Memory B cell (primary cell): ENCODE results near the gene NLRP13.
"Not testable (repeated sequence)": the region's sequence is repeated elsewhere in the genome, so short reads cannot be mapped to it uniquely, and the experiment has no call there.

Experiments used
- ATAC-seq: fragments of 150-1000 bp; cut with Tn5 transposase; 2 replicates; pipeline ENCODE4 v1.10.0; 2021; ENCODE audit warnings: low read depth, mild to moderate bottlenecking, moderate library complexity
- DNase-seq, 2 donors: peaks; one replicate each; pipeline ENCODE4 v3.0.0; 2022; ENCODE audit warnings: low spot score in 2 of 2
- H3K27ac Mint-ChIP-seq: one replicate; pipeline ENCODE4 v1.8.0; 2022; ENCODE audit warnings: mild to moderate bottlenecking, moderate library complexity, mixed read lengths
- H3K27me3 Mint-ChIP-seq: one replicate; pipeline ENCODE4 v1.8.0; 2022; ENCODE audit warnings: mixed read lengths
- H3K36me3 Mint-ChIP-seq: one replicate; pipeline ENCODE4 v1.8.0; 2022; ENCODE audit warnings: mild to moderate bottlenecking, mixed read lengths
- H3K4me1 Mint-ChIP-seq: one replicate; pipeline ENCODE4 v1.8.0; 2022; ENCODE audit warnings: mixed read lengths
- H3K4me3 Mint-ChIP-seq: one replicate; pipeline ENCODE4 v1.8.0; 2022; ENCODE audit warnings: mild to moderate bottlenecking, moderate library complexity, mixed read lengths
- H3K9me3 Mint-ChIP-seq: one replicate; pipeline ENCODE4 v1.8.0; 2022; ENCODE audit warnings: mixed read lengths

NLRP13 gene

GRCh38 chr19:55931936-55932386 is at the start of gene NLRP13:
Gene NLRP13, minus strand, starts transcription at chr19:55932336. Its CDS starts 25 bp downstream, at chr19:55932311.
- Mint-ChIP-seq H3K9me3 (peaks cover 4% of the 10 kb centered on the region), H3K4me3 (no peak within 1 kb of the TSS), H3K27me3 (peaks cover 9% of the 10 kb centered on the region)

DNA sequence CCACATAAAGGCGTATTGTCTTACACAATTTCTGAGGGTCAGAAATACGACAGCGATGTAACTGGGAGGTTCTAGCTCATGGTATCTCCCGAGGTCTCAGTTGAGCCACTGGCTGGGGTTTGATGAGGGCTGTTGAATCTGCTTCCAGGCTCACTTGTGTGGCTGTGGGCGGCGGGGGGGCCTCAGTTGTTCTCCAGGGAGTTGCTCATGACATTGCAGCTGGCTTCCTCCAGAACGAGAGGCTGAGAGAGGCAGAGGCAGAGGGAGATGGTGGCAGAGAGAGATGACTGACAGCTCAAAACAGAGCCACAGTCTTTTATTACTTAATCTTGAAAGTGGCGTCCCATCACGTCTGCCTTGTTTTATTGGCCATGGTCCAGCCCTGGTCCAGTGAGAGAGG is 48.3 kb upstream of the NLRP13 start:
- Mint-ChIP-seq H3K9me3 (peaks cover 9% of the 10 kb centered on the region), H3K4me1 (no peaks in the 10 kb centered on the region), H3K27me3 (no peaks in the 10 kb centered on the region), H3K36me3 (peaks cover 1% of the 10 kb centered on the region), H3K27ac (no peak overlapping the region), H3K4me3 (no peak overlapping the region)
- no peak for ATAC-seq
- DNase-seq: no peak

More at GRCh38 chr19:55931936-55932386, at the start of gene NLRP13:
- Mint-ChIP-seq H3K36me3 (peaks cover 2% of the 10 kb centered on the region), H3K4me1 (peaks cover 2% of the 10 kb centered on the region), H3K27ac (no peak within 1 kb of the TSS)
- no peak for ATAC-seq
- DNase-seq: no peak

DNA sequence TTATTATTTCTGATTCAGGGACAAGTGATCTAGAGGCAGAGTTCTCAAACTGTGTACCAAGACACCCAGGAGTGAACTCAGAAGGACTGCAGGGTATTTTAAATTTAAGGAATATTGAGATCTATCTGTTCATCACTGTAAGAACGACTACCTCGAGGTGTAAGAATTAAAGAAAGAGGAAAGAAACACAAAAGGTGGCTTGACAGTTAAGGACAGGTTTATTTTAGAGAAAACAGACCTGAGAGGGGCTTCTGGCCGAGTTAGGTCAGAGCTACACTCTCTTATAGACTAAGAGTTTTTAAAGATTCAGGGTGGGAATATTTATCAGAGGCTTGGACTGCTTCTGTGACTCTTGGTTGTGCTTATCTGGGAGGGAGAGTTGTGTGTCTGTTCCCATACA is 41.8 kb upstream of the NLRP13 start:
- H3K27me3 Mint-ChIP-seq: peaks cover 1% of the 10 kb centered on the region
- no peak overlapping the region for H3K27ac Mint-ChIP-seq
- DNase-seq: no peak
- peaks cover 10% of the 10 kb centered on the region for H3K9me3 Mint-ChIP-seq
- ATAC-seq: no peak
- no peaks in the 10 kb centered on the region for H3K36me3 Mint-ChIP-seq
- H3K4me3 Mint-ChIP-seq: no peak overlapping the region
- H3K4me1 Mint-ChIP-seq: no peaks in the 10 kb centered on the region

DNA sequence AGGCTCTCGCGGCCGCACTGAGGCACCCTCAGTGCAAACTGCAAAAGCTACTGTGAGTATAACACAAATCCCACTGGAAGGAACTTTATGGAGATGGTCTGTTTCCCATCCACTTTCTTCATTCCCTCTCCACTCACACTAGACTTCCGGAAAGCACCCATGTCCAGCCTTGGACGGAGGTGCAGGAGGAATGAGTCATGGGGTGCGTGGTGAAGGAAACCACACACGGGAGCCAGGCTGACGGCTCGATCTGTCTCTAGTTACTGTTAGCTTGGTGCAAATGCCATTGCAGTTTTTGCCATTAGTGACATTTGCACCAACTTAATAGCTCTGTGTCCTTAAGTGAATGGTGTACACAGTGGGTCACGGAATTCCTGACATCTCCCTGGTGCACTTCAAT is 30.1 kb upstream of the NLRP13 start:
- Mint-ChIP-seq H3K4me1 (no peaks in the 10 kb centered on the region), H3K36me3 (no peaks in the 10 kb centered on the region), H3K4me3 (no peak overlapping the region), H3K27me3 (no peaks in the 10 kb centered on the region), H3K27ac (no peak overlapping the region), H3K9me3 (peaks cover 3% of the 10 kb centered on the region)
- no peak for DNase-seq
- no peak for ATAC-seq

DNA sequence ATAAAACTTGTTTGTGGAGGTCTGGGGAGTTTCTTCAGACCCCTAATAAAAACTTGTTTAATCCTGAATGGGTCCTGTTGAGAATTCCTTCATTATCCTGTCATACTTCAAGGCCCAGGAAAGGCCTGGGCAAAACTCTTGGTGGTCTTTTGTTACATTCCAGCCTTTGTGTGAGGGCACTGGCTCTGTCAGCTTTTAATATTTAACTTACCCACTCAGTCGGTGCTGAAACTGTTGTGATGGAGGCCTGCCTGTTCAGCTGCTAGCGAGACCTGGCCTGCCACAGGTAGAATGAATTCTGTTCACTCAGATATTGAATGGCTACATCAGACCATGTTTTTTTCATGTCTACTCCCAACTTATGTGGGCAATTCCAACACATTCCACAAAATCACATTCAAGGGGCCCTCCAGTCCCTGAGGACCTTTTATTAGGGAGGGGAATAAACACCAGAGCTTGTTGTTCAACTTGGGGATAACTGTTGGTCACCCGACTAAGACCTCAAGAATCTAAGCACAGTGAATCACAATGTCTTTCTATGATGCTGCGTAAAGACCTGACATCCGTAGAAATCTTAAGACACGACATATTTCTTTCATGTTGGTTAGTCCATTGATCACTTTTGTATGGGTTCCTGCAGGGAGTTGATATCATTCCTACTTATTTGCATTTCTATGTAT is 28.0 kb upstream of the NLRP13 start:
- no peak for ATAC-seq
- Mint-ChIP-seq H3K4me1 (no peaks in the 10 kb centered on the region), H3K4me3 (no peak overlapping the region), H3K9me3 (no peaks in the 10 kb centered on the region), H3K27me3 (no peaks in the 10 kb centered on the region), H3K27ac (no peak overlapping the region), H3K36me3 (no peaks in the 10 kb centered on the region)
- no peak for DNase-seq

- no peak for ATAC-seq
- no peaks in the 10 kb centered on the region for H3K36me3 Mint-ChIP-seq
- no peaks in the 10 kb centered on the region for H3K4me1 Mint-ChIP-seq
- no peaks in the 10 kb centered on the region for H3K27me3 Mint-ChIP-seq
- no peak for DNase-seq
- no peak overlapping the region for H3K27ac Mint-ChIP-seq
- H3K9me3 Mint-ChIP-seq: no peaks in the 10 kb centered on the region
- no peak overlapping the region for H3K4me3 Mint-ChIP-seq
Measured at GRCh38 chr19:55958356-55958755, 26.2 kb upstream of the NLRP13 start.

- no peak for ATAC-seq
Measured at GRCh38 chr19:55956431-55956830, 24.3 kb upstream of the NLRP13 start.

GRCh38 chr19:55950566-55950965 is 18.4 kb upstream of the NLRP13 start:
- not testable (repeated sequence) for H3K9me3 Mint-ChIP-seq, H3K27ac Mint-ChIP-seq, H3K4me3 Mint-ChIP-seq, ATAC-seq, H3K4me1 Mint-ChIP-seq, DNase-seq, H3K36me3 Mint-ChIP-seq, H3K27me3 Mint-ChIP-seq

More at GRCh38 chr19:55956431-55956830, 24.3 kb upstream of the NLRP13 start:
- Mint-ChIP-seq H3K27ac (no peak overlapping the region), H3K9me3 (no peaks in the 10 kb centered on the region), H3K27me3 (no peaks in the 10 kb centered on the region), H3K4me1 (no peaks in the 10 kb centered on the region), H3K36me3 (no peaks in the 10 kb centered on the region), H3K4me3 (no peak overlapping the region)
- DNase-seq: no peak

GRCh38 chr19:55947532-55947931 is 15.4 kb upstream of the NLRP13 start, which contains the start of gene NLRP8:
Gene NLRP8, plus strand, starts transcription at chr19:55947832.
- Mint-ChIP-seq H3K4me1 (peaks cover 4% of the 10 kb centered on the region), H3K9me3 (peaks cover 12% of the 10 kb centered on the region), H3K4me3 (no peak within 1 kb of the TSS), H3K27ac (no peak within 1 kb of the TSS), H3K27me3 (peaks cover 8% of the 10 kb centered on the region), H3K36me3 (no peaks in the 10 kb centered on the region)
- DNase-seq (no peak), ATAC-seq (no peak)

GRCh38 chr19:55940306-55940705 is 8.2 kb upstream of the NLRP13 start:
- no peak for ATAC-seq
- DNase-seq: no peak
- peaks cover 4% of the 10 kb centered on the region for H3K4me1 Mint-ChIP-seq
- peaks cover 10% of the 10 kb centered on the region for H3K9me3 Mint-ChIP-seq
- H3K4me3 Mint-ChIP-seq: no peak overlapping the region
- peaks cover 6% of the 10 kb centered on the region for H3K27me3 Mint-ChIP-seq
- no peaks in the 10 kb centered on the region for H3K36me3 Mint-ChIP-seq
- H3K27ac Mint-ChIP-seq: no peak overlapping the region

DNA sequence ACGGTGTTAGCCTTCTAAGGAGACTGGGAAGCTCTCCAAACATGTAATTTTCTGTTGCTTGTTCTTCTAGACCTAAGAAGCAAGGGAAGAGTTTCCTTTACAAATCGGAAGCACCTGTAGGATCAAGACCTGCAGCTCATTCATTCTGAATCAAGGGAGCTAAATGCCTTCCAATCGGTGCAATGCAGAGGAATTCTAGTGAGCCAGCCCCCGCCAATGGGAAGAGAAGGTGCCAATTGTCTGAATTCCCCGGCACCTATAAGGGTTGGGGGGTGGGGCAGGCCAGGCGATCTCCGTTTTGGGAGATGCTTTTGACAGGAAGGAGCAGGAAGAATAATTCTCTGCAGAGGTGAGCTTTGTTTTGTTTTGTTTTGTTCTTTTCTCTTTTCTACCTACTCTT is 7.1 kb upstream of the NLRP13 start:
- Mint-ChIP-seq H3K9me3 (peaks cover 13% of the 10 kb centered on the region), H3K36me3 (no peaks in the 10 kb centered on the region), H3K27ac (no peak overlapping the region), H3K27me3 (peaks cover 6% of the 10 kb centered on the region), H3K4me3 (no peak overlapping the region), H3K4me1 (peaks cover 4% of the 10 kb centered on the region)
- ATAC-seq: no peak
- DNase-seq: no peak

- Mint-ChIP-seq H3K27me3 (peaks cover 7% of the 10 kb centered on the region), H3K9me3 (peaks cover 6% of the 10 kb centered on the region), H3K4me1 (peaks cover 2% of the 10 kb centered on the region), H3K4me3 (no peak overlapping the region), H3K36me3 (peaks cover 2% of the 10 kb centered on the region), H3K27ac (no peak overlapping the region)
- ATAC-seq: no peak
- no peak for DNase-seq
Measured at GRCh38 chr19:55935206-55935605, 3.1 kb upstream of the NLRP13 start.

- peaks cover 4% of the 10 kb centered on the region for H3K9me3 Mint-ChIP-seq
- no peak for ATAC-seq
- no peak overlapping the region for H3K4me3 Mint-ChIP-seq
- no peak overlapping the region for H3K27ac Mint-ChIP-seq
- H3K36me3 Mint-ChIP-seq: peaks cover 2% of the 10 kb centered on the region
- DNase-seq: no peak
- peaks cover 9% of the 10 kb centered on the region for H3K27me3 Mint-ChIP-seq
- H3K4me1 Mint-ChIP-seq: peaks cover 2% of the 10 kb centered on the region
Measured at GRCh38 chr19:55930996-55931515, 1.1 kb downstream of the NLRP13 start.

DNA sequence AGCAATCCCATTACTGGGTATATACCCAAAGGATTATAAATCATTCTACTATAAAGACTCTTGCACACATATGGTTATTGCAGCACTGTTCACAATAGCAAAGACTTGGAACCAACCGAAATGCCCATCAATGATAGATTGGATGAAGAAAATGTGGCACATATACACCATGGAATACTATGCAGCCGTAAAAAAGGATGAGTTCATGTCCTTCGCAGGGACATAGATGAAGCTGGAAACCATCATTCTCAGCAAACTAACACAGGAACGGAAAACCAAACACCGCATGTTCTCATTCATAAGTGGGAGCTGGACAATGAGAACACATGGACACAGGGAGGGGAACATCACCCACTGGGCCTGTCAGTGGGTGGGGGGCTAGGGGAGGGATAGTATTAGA is 2.9 kb downstream of the NLRP13 start:
- H3K9me3 Mint-ChIP-seq, DNase-seq, ATAC-seq, H3K36me3 Mint-ChIP-seq, H3K4me1 Mint-ChIP-seq, H3K27ac Mint-ChIP-seq, H3K4me3 Mint-ChIP-seq: not testable (repeated sequence)
- peaks cover 13% of the 10 kb centered on the region for H3K27me3 Mint-ChIP-seq

- peaks cover 13% of the 10 kb centered on the region for H3K27me3 Mint-ChIP-seq
- H3K4me3 Mint-ChIP-seq: no peak overlapping the region
Measured at GRCh38 chr19:55927991-55928390, 4.1 kb downstream of the NLRP13 start.

More at GRCh38 chr19:55927991-55928390, 4.1 kb downstream of the NLRP13 start:
- H3K27ac Mint-ChIP-seq: no peak overlapping the region
- ATAC-seq: no peak
- DNase-seq: no peak
- H3K9me3 Mint-ChIP-seq: peaks cover 7% of the 10 kb centered on the region
- H3K36me3 Mint-ChIP-seq: peaks cover 2% of the 10 kb centered on the region
- peaks cover 2% of the 10 kb centered on the region for H3K4me1 Mint-ChIP-seq
